ENCODE measurements around the gene RFX1.
"Not testable (repeated sequence)": the region's sequence is repeated elsewhere in the genome, so short reads cannot be mapped to it uniquely, and the experiment has no call there.

DNA sequence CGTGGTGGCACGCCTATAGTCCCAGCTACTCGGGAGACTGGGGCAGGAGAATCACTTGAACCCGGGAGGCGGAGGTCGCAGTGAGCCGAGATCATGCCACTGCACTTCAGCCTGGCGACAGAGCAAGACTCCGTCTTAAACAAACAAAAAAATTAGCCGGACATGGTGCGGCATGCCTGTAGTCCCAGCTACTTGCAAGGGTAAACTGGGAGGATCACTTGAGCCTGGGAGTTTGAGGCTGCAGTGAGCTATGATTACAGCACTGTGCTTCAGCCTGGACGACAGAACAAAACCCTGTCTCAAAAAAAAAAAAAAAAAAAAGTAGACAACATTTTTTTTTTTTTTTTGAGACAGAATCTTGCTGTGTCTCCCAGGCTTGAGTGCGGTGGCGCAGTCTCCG is 34.3 kb downstream of the RFX1 start:
- TF ChIP-seq CTCF (IDR thresholded peaks at IDR 0.05; ENCODE audit: low read depth, low read length); EZH2phosphoT487 (IDR thresholded peaks at IDR 0.05; ENCODE audit: low read depth): not testable (repeated sequence)

Data from OCI-LY3 (cell line).